Activated CD8-positive, alpha-beta memory T cell treated with anti-CD3 and anti-CD28 coated beads, Interleukin-2, amount 10 ng/mL, durations not matched to agents 7 days and 5 days (primary cell): ENCODE data around the gene CYP39A1. TPM values are rescaled to one million over a fixed set of nuclear protein-coding genes. Genes with fewer than 3 reads are reported as not detected.
"Not testable (repeated sequence)": the region's sequence is repeated elsewhere in the genome, so short reads cannot be mapped to it uniquely, and the experiment has no call there.

Experiments used
- ATAC-seq: fragments of 150-1000 bp; cut with Tn5 transposase; one replicate; pipeline ENCODE4 v1.10.0; 2021; ENCODE audit warnings: moderate library complexity
- CTCF ChIA-PET: fragments of 350-600 bp; sonication (Branson Sonifier 250); formaldehyde crosslinking; loops from one replicate; lab custom pipeline; 2021; ENCODE audit warnings: antibody characterized with exemption; lab: Charles Lee
- DNase-seq: peaks from one replicate; pipeline ENCODE4 v3.0.0-alpha.2; 2020
- H3K27ac Mint-ChIP-seq: one replicate; pipeline ENCODE4 v1.8.0; 2021; ENCODE audit warnings: mild to moderate bottlenecking, mixed read lengths
- H3K27me3 Mint-ChIP-seq: one replicate; pipeline ENCODE4 v1.8.0; 2021; ENCODE audit warnings: mixed read lengths
- H3K36me3 Mint-ChIP-seq: one replicate; pipeline ENCODE4 v1.8.0; 2021; ENCODE audit warnings: mild to moderate bottlenecking, mixed read lengths
- H3K4me1 Mint-ChIP-seq: one replicate; pipeline ENCODE4 v1.8.0; 2021; ENCODE audit warnings: mixed read lengths
- H3K4me3 Mint-ChIP-seq: one replicate; pipeline ENCODE4 v1.8.0; 2021; ENCODE audit warnings: mild to moderate bottlenecking, moderate library complexity, mixed read lengths
- H3K9me3 Mint-ChIP-seq: one replicate; pipeline ENCODE4 v1.8.0; 2022; ENCODE audit warnings: low read depth, mixed read lengths
- total RNA-seq, 2 experiments: library from RNA; stranded (reverse); gene quantifications; one replicate each; pipeline ENCODE4 v1.2.3, GENCODE V29; 2021

CYP39A1 gene
- total RNA-seq, 2 experiments from 2014 or later = not detected

GRCh38 chr6:46674410-46674809, 21.8 kb upstream of the CYP39A1 start:
- Mint-ChIP-seq H3K9me3 (no peaks in the 10 kb centered on the region), H3K4me3 (no peak overlapping the region), H3K36me3 (no peaks in the 10 kb centered on the region), H3K27me3 (no peaks in the 10 kb centered on the region), H3K27ac (no peak overlapping the region), H3K4me1 (peaks cover 4% of the 10 kb centered on the region)
- CTCF ChIA-PET = interaction anchor here (0.8 to 1.1 kb wide), 2 partner anchors 20 to 62 kb away, joined by 3 read pairs; no protein-coding TSS in a partner anchor
- peak; percentile 36 for ATAC-seq
- DNase-seq = no peak

DNA sequence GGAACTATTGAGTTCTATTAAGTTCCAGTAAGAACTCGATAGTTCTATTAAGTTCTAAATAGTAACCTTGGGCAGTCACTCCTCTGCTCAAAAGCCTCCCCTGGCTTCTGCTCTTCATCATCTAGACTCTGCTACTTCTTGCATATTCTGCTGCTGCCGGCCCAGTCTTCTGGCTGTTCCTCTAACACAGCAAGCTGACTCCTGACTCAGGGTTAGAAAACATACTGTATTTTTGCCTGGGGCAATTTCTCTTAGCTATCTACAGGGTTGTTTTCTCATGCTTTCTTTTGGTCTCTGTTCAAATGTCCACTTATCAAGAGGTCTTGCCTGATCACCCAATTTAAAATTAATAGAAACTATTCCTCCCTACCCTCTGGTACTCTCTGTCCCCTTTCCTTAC, 14.8 kb upstream of the CYP39A1 start:
- CTCF ChIA-PET = no interaction called here
- Mint-ChIP-seq H3K9me3 (no peaks in the 10 kb centered on the region), H3K36me3 (no peaks in the 10 kb centered on the region), H3K27ac (no peak overlapping the region), H3K4me3 (no peak overlapping the region), H3K4me1 (no peaks in the 10 kb centered on the region), H3K27me3 (peaks cover 5% of the 10 kb centered on the region)
- ATAC-seq (no peak), DNase-seq (no peak)

DNA sequence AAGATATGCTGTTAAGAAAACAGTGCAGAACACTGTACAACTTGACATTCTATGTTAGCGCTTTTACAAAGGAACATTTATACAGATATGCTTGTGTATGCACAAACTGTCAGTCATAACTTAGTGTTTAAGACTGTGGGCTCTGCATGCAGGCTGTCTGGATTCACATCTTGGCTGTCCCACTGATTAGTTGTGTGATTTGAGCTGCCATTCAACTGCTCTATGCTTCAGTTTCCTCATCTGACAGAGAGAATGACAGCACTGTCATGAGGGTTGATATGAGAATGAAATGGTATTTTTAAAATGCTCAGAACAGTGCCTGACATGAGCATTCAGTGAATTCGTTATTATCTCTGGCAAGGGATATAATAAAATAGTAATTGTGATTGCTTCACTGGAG, 8.9 kb upstream of the CYP39A1 start:
- ATAC-seq = no peak
- Mint-ChIP-seq H3K9me3 (no peaks in the 10 kb centered on the region), H3K27ac (no peak overlapping the region), H3K4me3 (no peak overlapping the region), H3K4me1 (no peaks in the 10 kb centered on the region), H3K27me3 (peaks cover 15% of the 10 kb centered on the region), H3K36me3 (no peaks in the 10 kb centered on the region)
- DNase-seq = no peak
- CTCF ChIA-PET = no interaction called here

DNA sequence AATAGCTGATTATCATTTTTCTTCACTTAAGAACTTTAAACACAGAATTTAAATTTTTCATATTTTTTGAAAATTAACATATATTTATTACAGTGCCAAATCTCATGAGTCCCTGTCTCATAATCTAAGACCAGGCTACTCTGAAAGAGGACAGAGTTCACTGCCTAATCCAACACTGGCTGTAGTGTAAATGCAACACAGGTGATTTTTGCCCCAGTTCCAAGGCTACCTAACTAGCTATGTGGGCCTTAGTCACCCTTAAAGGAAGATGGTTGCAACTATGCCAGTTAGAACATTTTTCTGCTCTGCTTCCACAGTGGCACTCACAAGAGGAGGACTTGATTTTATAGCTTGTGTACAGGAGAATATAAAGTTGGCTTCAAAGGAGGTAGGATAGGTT, 5.0 kb upstream of the CYP39A1 start:
- DNase-seq = no peak
- CTCF ChIA-PET = no interaction called here
- no peak overlapping the region for H3K27ac Mint-ChIP-seq
- H3K36me3 Mint-ChIP-seq = no peaks in the 10 kb centered on the region
- H3K4me3 Mint-ChIP-seq = no peak overlapping the region
- H3K27me3 Mint-ChIP-seq = peaks cover 40% of the 10 kb centered on the region
- no peak for ATAC-seq
- H3K4me1 Mint-ChIP-seq = peaks cover 6% of the 10 kb centered on the region
- H3K9me3 Mint-ChIP-seq = no peaks in the 10 kb centered on the region

- Mint-ChIP-seq H3K4me3 (no peak overlapping the region), H3K27ac (no peak overlapping the region), H3K9me3 (no peaks in the 10 kb centered on the region), H3K36me3 (no peaks in the 10 kb centered on the region), H3K27me3 (peaks cover 50% of the 10 kb centered on the region), H3K4me1 (peaks cover 13% of the 10 kb centered on the region)
- CTCF ChIA-PET = interaction anchor here (1.0 to 1.3 kb wide), 2 partner anchors 8 to 14 kb away, joined by 3 to 4 read pairs; no protein-coding TSS in a partner anchor
- DNase-seq (no peak), ATAC-seq (no peak)
Measured at GRCh38 chr6:46655803-46656202, 3.2 kb upstream of the CYP39A1 start.

- H3K36me3 Mint-ChIP-seq = no peaks in the 10 kb centered on the region
- H3K27ac Mint-ChIP-seq = no peak overlapping the region
- peaks cover 49% of the 10 kb centered on the region for H3K27me3 Mint-ChIP-seq
- ATAC-seq (no peak), DNase-seq (no peak)
- peaks cover 15% of the 10 kb centered on the region for H3K4me1 Mint-ChIP-seq
- H3K4me3 Mint-ChIP-seq = peak overlapping the region; percentile 75
- CTCF ChIA-PET = interaction anchor here (1.4 kb wide), 1 partner anchor 50 kb away, joined by 3 read pairs; no protein-coding TSS in a partner anchor
- no peaks in the 10 kb centered on the region for H3K9me3 Mint-ChIP-seq
Measured at GRCh38 chr6:46653439-46654195, 999 bp upstream of the CYP39A1 start.

GRCh38 chr6:46652232-46652602, 401 bp downstream of the CYP39A1 start:
- H3K27me3 Mint-ChIP-seq = peaks cover 45% of the 10 kb centered on the region
- no peaks in the 10 kb centered on the region for H3K36me3 Mint-ChIP-seq
- DNase-seq = no peak
- ATAC-seq = no peak
- H3K4me1 Mint-ChIP-seq = peaks cover 15% of the 10 kb centered on the region
- CTCF ChIA-PET = interaction anchor here (1.4 kb wide), 1 partner anchor 51 kb away, joined by 3 read pairs; no protein-coding TSS in a partner anchor
- peak overlapping the region; percentile 75 for H3K4me3 Mint-ChIP-seq
- H3K27ac Mint-ChIP-seq = no peak overlapping the region
- no peaks in the 10 kb centered on the region for H3K9me3 Mint-ChIP-seq

DNA sequence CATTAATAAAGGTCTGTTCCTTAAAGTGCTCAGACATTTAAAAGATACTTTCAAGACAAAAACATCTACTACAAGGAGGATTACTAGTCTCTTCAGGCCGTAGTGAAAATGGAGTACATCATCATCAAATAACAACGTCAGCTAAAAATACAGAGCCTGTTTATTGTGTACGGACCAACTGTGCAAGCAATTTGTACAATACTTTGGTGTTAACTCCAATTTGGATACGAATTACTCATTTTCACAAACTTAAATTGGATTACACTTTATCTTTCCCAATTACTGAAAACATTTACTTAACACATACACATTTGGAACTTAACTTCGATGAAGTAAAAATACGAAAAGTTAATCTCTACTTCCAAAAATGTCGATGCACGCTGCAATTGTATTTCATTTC, 802 bp downstream of the CYP39A1 start:
- Mint-ChIP-seq H3K27ac (no peak overlapping the region), H3K36me3 (no peaks in the 10 kb centered on the region), H3K4me1 (peaks cover 15% of the 10 kb centered on the region), H3K4me3 (no peak overlapping the region), H3K9me3 (no peaks in the 10 kb centered on the region), H3K27me3 (peaks cover 47% of the 10 kb centered on the region)
- DNase-seq = no peak
- ATAC-seq = no peak
- CTCF ChIA-PET = no interaction called here

DNA sequence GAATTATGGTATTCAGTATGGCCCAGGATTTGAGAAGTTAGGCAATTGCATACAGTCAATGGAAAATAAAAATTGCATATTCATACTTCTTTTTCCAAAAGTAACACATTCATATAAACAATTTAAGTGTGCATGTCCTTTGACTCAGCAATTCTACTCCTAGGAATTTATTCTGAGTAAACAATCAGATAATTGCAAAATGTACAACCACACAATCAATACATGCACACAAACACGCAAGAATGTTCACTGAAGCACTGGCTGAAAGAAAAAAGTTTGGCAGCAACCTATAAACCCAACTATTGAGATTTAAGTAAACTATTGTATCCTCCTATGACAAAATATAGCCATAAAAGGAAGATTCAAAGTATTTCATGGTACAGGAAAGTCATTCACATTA, 1.6 kb downstream of the CYP39A1 start:
- Mint-ChIP-seq H3K27me3 (peaks cover 48% of the 10 kb centered on the region), H3K4me1 (peaks cover 15% of the 10 kb centered on the region), H3K36me3 (no peaks in the 10 kb centered on the region), H3K9me3 (no peaks in the 10 kb centered on the region), H3K27ac (no peak overlapping the region), H3K4me3 (no peak overlapping the region)
- CTCF ChIA-PET = interaction anchor here (0.6 kb wide), 1 partner anchor 104 kb away, joined by 3 read pairs; no protein-coding TSS in a partner anchor
- ATAC-seq (no peak), DNase-seq (no peak)

DNA sequence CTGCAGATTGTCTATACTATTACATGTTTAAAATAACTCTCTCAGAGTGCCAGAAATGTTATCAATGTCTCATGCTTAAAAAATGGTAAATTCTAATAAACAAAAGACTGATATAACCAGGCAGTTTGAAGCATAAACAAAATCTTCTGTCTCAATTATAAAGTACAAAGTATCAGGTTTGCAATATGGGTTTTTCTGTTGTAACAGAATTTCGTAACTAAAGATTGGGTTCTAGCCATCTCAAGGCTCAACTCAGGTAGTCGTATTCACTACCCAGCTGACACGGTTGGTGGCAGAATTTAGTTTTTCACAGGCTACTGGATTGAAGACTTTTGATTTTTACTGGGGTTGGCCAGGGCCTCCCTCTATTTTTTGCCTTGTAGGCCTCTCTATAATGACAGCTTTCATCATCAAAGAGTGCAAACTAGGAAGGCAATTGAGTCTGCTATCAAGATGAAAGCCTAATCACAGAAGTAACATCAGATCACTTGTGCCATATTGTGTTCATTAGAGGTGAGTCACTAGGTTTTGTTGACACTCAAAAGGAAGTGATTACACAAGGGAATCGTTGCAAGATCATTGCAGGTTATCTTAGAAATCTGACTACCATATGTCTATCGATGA, 3.6 kb downstream of the CYP39A1 start:
- no peak overlapping the region for H3K4me3 Mint-ChIP-seq
- DNase-seq (no peak), ATAC-seq (no peak)
- peaks cover 34% of the 10 kb centered on the region for H3K27me3 Mint-ChIP-seq
- no peak overlapping the region for H3K27ac Mint-ChIP-seq
- H3K36me3 Mint-ChIP-seq = no peaks in the 10 kb centered on the region
- peaks cover 15% of the 10 kb centered on the region for H3K4me1 Mint-ChIP-seq
- no peaks in the 10 kb centered on the region for H3K9me3 Mint-ChIP-seq
- CTCF ChIA-PET = no interaction called here

DNA sequence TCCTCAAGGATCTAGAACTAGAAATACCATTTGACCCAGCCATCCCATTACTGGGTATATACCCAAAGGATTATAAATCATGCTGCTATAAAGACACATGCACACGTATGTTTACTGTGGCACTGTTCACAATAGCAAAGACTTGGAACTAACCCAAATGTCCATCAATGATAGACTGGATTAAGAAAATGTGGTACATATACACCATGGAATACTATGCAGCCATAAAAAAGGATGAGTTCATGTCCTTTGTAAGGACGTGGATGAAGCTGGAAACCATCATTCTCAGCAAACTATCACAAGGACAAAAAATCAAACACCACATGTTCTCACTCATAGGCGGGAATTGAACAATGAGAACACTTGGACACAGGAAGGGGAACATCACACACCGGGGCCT, 4.5 kb downstream of the CYP39A1 start:
- H3K9me3 Mint-ChIP-seq, H3K4me3 Mint-ChIP-seq, H3K27ac Mint-ChIP-seq, DNase-seq, H3K36me3 Mint-ChIP-seq, CTCF ChIA-PET, ATAC-seq: not testable (repeated sequence)
- Mint-ChIP-seq H3K4me1 (peaks cover 12% of the 10 kb centered on the region), H3K27me3 (peaks cover 28% of the 10 kb centered on the region)

DNA sequence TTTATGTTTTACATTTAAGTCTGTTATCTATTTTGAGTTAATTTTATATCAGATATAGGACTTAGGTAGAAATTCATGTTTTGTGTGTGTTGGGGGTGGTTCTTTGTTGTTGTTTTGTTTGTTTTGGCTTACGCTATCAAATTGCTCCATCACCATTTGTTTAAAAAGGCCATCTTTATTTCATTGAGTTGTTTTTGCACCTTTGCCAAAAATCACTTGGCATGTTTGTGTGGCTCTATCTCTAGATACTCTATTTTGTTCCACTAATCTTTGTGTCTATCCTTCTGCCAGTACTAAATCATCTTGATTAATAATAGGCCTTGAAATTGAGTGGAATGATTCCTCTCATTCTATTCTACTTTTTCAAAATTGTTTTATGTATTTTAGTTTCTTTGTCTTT, 7.4 kb downstream of the CYP39A1 start:
- CTCF ChIA-PET = no interaction called here
- ATAC-seq (no peak), DNase-seq (no peak)
- no peaks in the 10 kb centered on the region for H3K9me3 Mint-ChIP-seq
- H3K4me1 Mint-ChIP-seq = peaks cover 6% of the 10 kb centered on the region
- H3K36me3 Mint-ChIP-seq = no peaks in the 10 kb centered on the region
- no peak overlapping the region for H3K4me3 Mint-ChIP-seq
- peaks cover 11% of the 10 kb centered on the region for H3K27me3 Mint-ChIP-seq
- H3K27ac Mint-ChIP-seq = no peak overlapping the region

- CTCF ChIA-PET = interaction anchor here (0.6 kb wide), 1 partner anchor 439 kb away, joined by 3 read pairs; no protein-coding TSS in a partner anchor
- Mint-ChIP-seq H3K4me1 (peaks cover 5% of the 10 kb centered on the region), H3K27ac (no peak overlapping the region), H3K4me3 (no peak overlapping the region), H3K9me3 (no peaks in the 10 kb centered on the region), H3K36me3 (no peaks in the 10 kb centered on the region), H3K27me3 (peaks cover 19% of the 10 kb centered on the region)
- no peak for DNase-seq
- peak; percentile 9 for ATAC-seq
Measured at GRCh38 chr6:46642928-46643751, 9.5 kb downstream of the CYP39A1 start.
